ENCODE measurements around the gene PACSIN2.

The PACSIN2 gene

DNA sequence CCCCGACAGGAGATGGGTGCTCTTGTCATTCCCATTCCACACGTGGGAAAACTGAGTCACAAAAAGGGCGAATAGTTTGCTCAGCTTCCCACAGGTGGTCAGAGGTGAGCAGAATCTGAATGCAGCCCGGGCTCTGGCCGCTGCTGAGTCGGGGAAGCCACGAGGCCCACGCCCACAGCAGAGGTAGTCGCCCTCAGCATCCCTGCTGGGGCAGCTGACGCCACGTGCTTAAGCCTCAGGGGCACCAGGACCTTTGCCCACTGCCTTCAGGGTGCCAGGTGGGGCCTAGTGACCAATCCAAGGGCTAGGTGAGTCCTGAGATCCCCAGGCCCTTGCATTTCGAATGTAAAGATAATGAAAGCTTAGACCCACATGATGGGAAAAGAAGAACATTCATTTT is 133.7 kb downstream of the PACSIN2 start:
- Histone ChIP-seq H3K36me3 (peaks cover 99 to 100% (median 100%) of the 10 kb centered on the region in 11 experiments), H3K4me2 (no peak overlapping the region), H3K4me3 (no peak overlapping the region), H4K20me1 (peaks cover 0 to 100% (median 49%) of the 10 kb centered on the region in 11 experiments; a peak in 14 of 22 replicates), H3K9ac (peak overlapping the region in 1 of 11 experiments; percentile 32; a peak in 2 of 22 replicates), H3K9me3 (replicated peaks in 1 of 11) (no peaks in the 10 kb centered on the region), H3K4me1 (peaks cover 0 to 8% (median under 1%) of the 10 kb centered on the region in 10 experiments; a peak in 5 of 20 replicates), H3K27ac (peak overlapping the region in 2 of 11 experiments; percentile 14 to 31; a peak in 1 of 22 replicates), H3K27me3 (no peaks in the 10 kb centered on the region)
- no peak for TF ChIP-seq Cebpa-rat (IDR thresholded peaks at IDR 0.05)

- Histone ChIP-seq H3K36me3 (peaks cover 99 to 100% (median 100%) of the 10 kb centered on the region in 11 experiments), H4K20me1 (peaks cover 0 to 100% (median 48%) of the 10 kb centered on the region in 11 experiments; a peak in 14 of 22 replicates), H3K4me1 (peaks cover 0 to 8% (median 0%) of the 10 kb centered on the region in 10 experiments; a peak in 3 of 20 replicates), H3K4me3 (no peak overlapping the region), H3K9ac (peak overlapping the region in 1 of 11 experiments; percentile 6; a peak in 1 of 22 replicates), H3K9me3 (replicated peaks in 1 of 11) (no peaks in the 10 kb centered on the region), H3K27me3 (no peaks in the 10 kb centered on the region), H3K27ac (peak overlapping the region in 4 of 11 experiments; percentile 1 to 31 (median 4); a peak in 3 of 22 replicates), H3K4me2 (no peak overlapping the region)
- TF ChIP-seq Cebpa-rat (IDR thresholded peaks at IDR 0.05) = no peak
These were observed 134.1 kb downstream of the PACSIN2 start for GRCh38 chr22:42880815-42881214.

GRCh38 chr22:42879371-42880021 is 135.5 kb downstream of the PACSIN2 start:
- Histone ChIP-seq H3K4me1 (peaks cover 0 to 8% (median 3%) of the 10 kb centered on the region in 10 experiments; a peak in 10 of 20 replicates), H4K20me1 (peaks cover 0 to 99% (median 37%) of the 10 kb centered on the region in 11 experiments; a peak in 14 of 22 replicates), H3K36me3 (peaks cover 98 to 100% (median 100%) of the 10 kb centered on the region in 11 experiments), H3K9me3 (replicated peaks in 1 of 11) (no peaks in the 10 kb centered on the region), H3K27me3 (no peaks in the 10 kb centered on the region), H3K27ac (0 out of 22 replicates have a peak overlapping the region, but pooled peaks of 1 of the 11 experiments have one; percentile 23), H3K9ac (0 out of 22 replicates have a peak overlapping the region, but pooled peaks of 1 of the 11 experiments have one; percentile 5), H3K4me2 (no peak overlapping the region), H3K4me3 (no peak overlapping the region)
- no peak for TF ChIP-seq Cebpa-rat (IDR thresholded peaks at IDR 0.05)

GRCh38 chr22:42878561-42879305 is 136.2 kb downstream of the PACSIN2 start:
- H3K9me3 ChIP-seq (replicated peaks in 1 of 11) = no peaks in the 10 kb centered on the region
- H3K27me3 ChIP-seq = no peaks in the 10 kb centered on the region
- peaks cover 0 to 98% (median 36%) of the 10 kb centered on the region in 11 experiments; a peak in 14 of 22 replicates for H4K20me1 ChIP-seq
- H3K36me3 ChIP-seq = peaks cover 98 to 100% (median 100%) of the 10 kb centered on the region in 11 experiments
- no peak for TF ChIP-seq Cebpa-rat (IDR thresholded peaks at IDR 0.05)
- H3K9ac ChIP-seq = 0 out of 22 replicates have a peak overlapping the region, but pooled peaks of 2 of the 11 experiments have one; percentile 5 to 7
- peaks cover 0 to 16% (median 9%) of the 10 kb centered on the region in 10 experiments; a peak in 12 of 20 replicates for H3K4me1 ChIP-seq
- H3K4me2 ChIP-seq = no peak overlapping the region
- H3K27ac ChIP-seq = 0 out of 22 replicates have a peak overlapping the region, but pooled peaks of 1 of the 11 experiments have one; percentile 23
- H3K4me3 ChIP-seq = no peak overlapping the region

DNA sequence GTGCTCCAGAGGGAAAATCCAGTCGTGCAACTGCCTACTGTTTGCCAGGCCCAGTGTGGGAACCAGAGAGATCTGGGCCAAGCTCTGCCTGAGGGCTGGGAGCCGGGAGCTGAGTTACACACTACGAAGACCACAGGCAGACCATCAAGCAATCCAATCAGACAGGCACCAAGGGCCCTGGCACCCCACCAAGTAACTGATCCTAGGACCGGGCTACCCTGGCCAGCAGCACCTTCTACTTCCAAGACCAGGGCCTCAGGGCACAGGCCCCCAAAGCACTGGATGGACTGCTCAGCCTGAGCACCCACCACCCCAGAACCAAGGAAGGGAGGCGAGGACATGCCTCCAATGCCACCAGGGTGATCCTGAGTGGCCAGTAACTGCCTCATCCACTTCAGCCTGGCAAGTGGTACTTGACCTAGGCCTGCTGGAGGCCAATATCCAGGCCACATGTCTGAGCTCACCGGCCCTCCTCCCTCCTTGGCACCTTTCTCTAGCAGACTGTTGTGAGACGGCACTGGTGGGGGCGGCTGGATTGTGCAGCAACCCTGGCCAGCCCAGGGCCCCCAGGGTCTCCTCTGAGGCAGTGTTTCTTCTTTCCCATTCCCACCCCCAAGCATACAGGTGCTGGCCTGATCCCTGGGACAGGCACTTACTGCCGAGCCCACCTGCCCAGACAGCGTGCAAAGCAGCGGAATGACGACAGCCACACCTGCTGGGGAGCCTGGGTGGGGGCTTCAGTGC is 137.2 kb downstream of the PACSIN2 start:
- TF ChIP-seq Cebpa-rat (IDR thresholded peaks at IDR 0.05) = no peak
- Histone ChIP-seq H4K20me1 (peaks cover 0 to 96% (median 36%) of the 10 kb centered on the region in 11 experiments; a peak in 14 of 22 replicates), H3K4me1 (peaks cover 0 to 22% (median 12%) of the 10 kb centered on the region in 10 experiments; a peak in 12 of 20 replicates), H3K4me3 (no peak overlapping the region), H3K36me3 (peaks cover 98 to 100% (median 100%) of the 10 kb centered on the region in 11 experiments), H3K4me2 (no peak overlapping the region), H3K9ac (0 out of 22 replicates have a peak overlapping the region, but pooled peaks of 2 of the 11 experiments have one; percentile 7 to 13), H3K9me3 (replicated peaks in 1 of 11) (no peaks in the 10 kb centered on the region), H3K27ac (peak overlapping the region in 1 of 11 experiments; percentile 31; a peak in 2 of 22 replicates), H3K27me3 (no peaks in the 10 kb centered on the region)

- Histone ChIP-seq H3K4me2 (no peak overlapping the region), H3K4me1 (peaks cover 0 to 22% (median 12%) of the 10 kb centered on the region in 10 experiments; a peak in 12 of 20 replicates), H3K27me3 (no peaks in the 10 kb centered on the region), H3K9ac (0 out of 22 replicates have a peak overlapping the region, but pooled peaks of 1 of the 11 experiments have one; percentile 13), H3K4me3 (no peak overlapping the region), H3K36me3 (peaks cover 98 to 100% (median 100%) of the 10 kb centered on the region in 11 experiments), H4K20me1 (peaks cover 0 to 96% (median 30%) of the 10 kb centered on the region in 11 experiments; a peak in 14 of 22 replicates), H3K27ac (peak overlapping the region in 2 of 11 experiments; percentile 2 to 31; a peak in 2 of 22 replicates), H3K9me3 (replicated peaks in 1 of 11) (no peaks in the 10 kb centered on the region)
- TF ChIP-seq Cebpa-rat (IDR thresholded peaks at IDR 0.05) = no peak
These were observed 137.8 kb downstream of the PACSIN2 start for GRCh38 chr22:42877158-42877557.

GRCh38 chr22:42876041-42876440 is 138.9 kb downstream of the PACSIN2 start:
- H3K36me3 ChIP-seq = peaks cover 98 to 100% (median 100%) of the 10 kb centered on the region in 11 experiments
- no peak overlapping the region for H3K4me3 ChIP-seq
- H3K27ac ChIP-seq = 0 out of 22 replicates have a peak overlapping the region, but pooled peaks of 1 of the 11 experiments have one; percentile 12
- no peaks in the 10 kb centered on the region for H3K27me3 ChIP-seq
- H3K4me1 ChIP-seq = peaks cover 0 to 22% (median 8%) of the 10 kb centered on the region in 10 experiments; a peak in 12 of 20 replicates
- no peak for TF ChIP-seq Cebpa-rat (IDR thresholded peaks at IDR 0.05)
- H3K9me3 ChIP-seq (replicated peaks in 1 of 11) = no peaks in the 10 kb centered on the region
- H4K20me1 ChIP-seq = peaks cover 0 to 96% (median 24%) of the 10 kb centered on the region in 11 experiments; a peak in 13 of 22 replicates
- H3K4me2 ChIP-seq = no peak overlapping the region
- no peak overlapping the region for H3K9ac ChIP-seq

DNA sequence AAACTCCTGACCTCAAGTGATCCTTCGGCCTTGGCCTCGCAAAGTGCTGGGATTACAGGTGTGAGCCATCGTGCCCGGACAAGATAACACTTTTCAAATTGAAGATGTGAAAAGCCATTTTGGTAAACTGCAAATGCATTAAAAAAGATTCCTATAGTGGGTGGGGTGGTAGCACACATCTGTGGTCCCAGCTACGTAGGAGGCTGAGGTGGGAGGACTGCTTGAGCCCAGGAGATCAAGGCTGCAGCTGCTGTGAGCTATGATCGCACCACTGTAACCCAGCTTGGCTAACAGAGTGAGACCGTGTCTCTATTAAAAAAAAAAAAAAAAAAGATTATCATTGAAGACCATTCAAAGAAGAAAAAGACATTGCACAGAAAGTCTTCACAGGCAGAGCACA is 140.9 kb downstream of the PACSIN2 start:
- Histone ChIP-seq H3K4me2 (peak overlapping the region in 3 of 11 experiments; percentile 16 to 42 (median 17); a peak in 3 of 22 replicates), H3K36me3 (peaks cover 95 to 100% (median 99%) of the 10 kb centered on the region in 11 experiments), H4K20me1 (peaks cover 0 to 87% (median 13%) of the 10 kb centered on the region in 11 experiments; a peak in 13 of 22 replicates), H3K27me3 (no peaks in the 10 kb centered on the region), H3K9me3 (replicated peaks in 1 of 11) (no peaks in the 10 kb centered on the region), H3K4me3 (no peak overlapping the region), H3K4me1 (peaks cover 5 to 23% (median 14%) of the 10 kb centered on the region in 10 experiments; a peak in 19 of 20 replicates), H3K27ac (0 out of 22 replicates have a peak overlapping the region, but pooled peaks of 1 of the 11 experiments have one; percentile 23), H3K9ac (peak overlapping the region in 2 of 11 experiments; percentile 3 to 7; a peak in 2 of 22 replicates)
- TF ChIP-seq Cebpa-rat (IDR thresholded peaks at IDR 0.05) = no peak
